ENCODE results near the gene TPI1.

GRCh38 chr12:6822426-6823135 is 44.8 kb upstream of the TPI1 start:
- TF ChIP-seq CTCF (IDR thresholded peaks at IDR 0.05) (no peak), EP300 (IDR thresholded peaks at IDR 0.05) (no peak)
